Right lobe of liver (tissue), 6 donors: Measurements from ENCODE around the gene DCTD. TPM values are rescaled to one million over a fixed set of nuclear protein-coding genes. Genes with fewer than 3 reads are reported as not detected.

Source experiments
- ATAC-seq, 4 donors: fragments of 200-7000 bp; cut with Tn5 transposase; one replicate each; pipeline ENCODE4 v1.9.1; 2020; ENCODE audit warnings: mild to moderate bottlenecking in 4 of 4, moderate library complexity in 4 of 4
- DNase-seq, 3 donors: peaks; one replicate each; pipeline ENCODE4 v3.0.0-alpha.2; 2020
- H3K27ac ChIP-seq, 3 donors: fragments of 200-600 bp; one replicate each; pipeline ENCODE4 v1.8.0; 2022
- H3K27me3 ChIP-seq, 2 donors: fragments of 200-600 bp; one replicate each; pipeline ENCODE4 v1.8.0; 2022
- H3K36me3 ChIP-seq, 4 donors: fragments of 200-600 bp; sonication (generic) in 1 of 4; one replicate each; pipeline versions ENCODE4 v1.5.1 to v1.8.0; 2017 to 2022; ENCODE audit warnings: control low read depth in 1 of 4
- H3K4me1 ChIP-seq, 4 donors: fragments of 200-600 bp; sonication (generic) in 1 of 4; one replicate each; pipeline versions ENCODE4 v1.5.1 to v1.8.0; 2017 to 2022; ENCODE audit warnings: control low read depth in 1 of 4
- H3K4me3 ChIP-seq, 3 donors: fragments of 200-600 bp; one replicate each; pipeline ENCODE4 v1.8.0; 2022
- H3K9me3 ChIP-seq, 4 donors: fragments of 200-600 bp; sonication (generic) in 1 of 4; one replicate each; pipeline versions ENCODE4 v1.5.1 to v1.8.0; 2017 to 2022; ENCODE audit warnings: control low read depth in 1 of 4
- POLR2A ChIP-seq: fragments of 450-650 bp; IDR thresholded peaks from one replicate; pipeline ENCODE4 v1.6.1; 2017; ENCODE audit warnings: antibody characterized with exemption, mild to moderate bottlenecking
- WGBS: methylation state at CpG from one replicate; pipeline ENCODE4 v1.1.6; 2018; ENCODE audit warnings: low coverage, low lambda C conversion rate; ENCODE audit not compliant: insufficient coverage; ENCODE audit errors: missing lambda C conversion rate; 5-methylcytosine and 5-hydroxymethylcytosine counted together
- intact Hi-C, 2 donors: fragments of 100-400 bp; cut with DNase I; formaldehyde crosslinking; loops; one replicate each; pipeline versions ENCODE4 v1.11.2 to v1.14.1; 2022
- total RNA-seq, 6 experiments: library from RNA; depleted of rRNA in 2 of 6; stranded (reverse); fragments of >200 nt in 2 of 6; fragmentation: NEBNext Ultra II Directional in 3 of 6; extraction: Animal tissue kit (Norgen Biotek cat#: 25700) in 3 of 6; gene quantifications; one replicate each; pipeline versions ENCODE4 v1.1.0 to v1.2.4, GENCODE V29; 2016 to 2023
- TF ChIP-seq, protein P1 (sequence below), 4 donors: fragments of 200-600 bp in 3 of 4; fragments of 450-650 bp in 1 of 4; IDR thresholded peaks; one replicate each; pipeline versions ENCODE4 v1.5.1 to v1.8.0; 2016 to 2022; ENCODE audit warnings: antibody characterized with exemption in 4 of 4, mild to moderate bottlenecking in 2 of 4
- donor health status: DM: no; HTN: yes; CAD: no.
- donor health status: DM: no; HTN: no; CAD: no.
- donor health status: DM: no; HTN: no; CAD: no.
- donor health status: DM: no; HTN: yes; CAD: no.
- donor health status: DM: no; HTN: yes; CAD: no.

DCTD gene
- total RNA-seq, 6 experiments from 2014 or later: 45.7 to 61.3 (median 51.2) TPM

- H3K4me1 ChIP-seq: no peaks in the 10 kb centered on the region
- no peaks in the 10 kb centered on the region for H3K36me3 ChIP-seq
- ATAC-seq (no peak), DNase-seq (no peak)
- intact Hi-C loops: loop anchor here in 1 of 2 donors (10.0 kb wide), 1 partner anchor 132 kb away; no protein-coding TSS in a partner anchor
- 55% methylated on average over 5 of the region's 5 CpGs for WGBS
- H3K9me3 ChIP-seq: no peaks in the 10 kb centered on the region
- TF ChIP-seq, protein P1, sequence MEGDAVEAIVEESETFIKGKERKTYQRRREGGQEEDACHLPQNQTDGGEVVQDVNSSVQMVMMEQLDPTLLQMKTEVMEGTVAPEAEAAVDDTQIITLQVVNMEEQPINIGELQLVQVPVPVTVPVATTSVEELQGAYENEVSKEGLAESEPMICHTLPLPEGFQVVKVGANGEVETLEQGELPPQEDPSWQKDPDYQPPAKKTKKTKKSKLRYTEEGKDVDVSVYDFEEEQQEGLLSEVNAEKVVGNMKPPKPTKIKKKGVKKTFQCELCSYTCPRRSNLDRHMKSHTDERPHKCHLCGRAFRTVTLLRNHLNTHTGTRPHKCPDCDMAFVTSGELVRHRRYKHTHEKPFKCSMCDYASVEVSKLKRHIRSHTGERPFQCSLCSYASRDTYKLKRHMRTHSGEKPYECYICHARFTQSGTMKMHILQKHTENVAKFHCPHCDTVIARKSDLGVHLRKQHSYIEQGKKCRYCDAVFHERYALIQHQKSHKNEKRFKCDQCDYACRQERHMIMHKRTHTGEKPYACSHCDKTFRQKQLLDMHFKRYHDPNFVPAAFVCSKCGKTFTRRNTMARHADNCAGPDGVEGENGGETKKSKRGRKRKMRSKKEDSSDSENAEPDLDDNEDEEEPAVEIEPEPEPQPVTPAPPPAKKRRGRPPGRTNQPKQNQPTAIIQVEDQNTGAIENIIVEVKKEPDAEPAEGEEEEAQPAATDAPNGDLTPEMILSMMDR (IDR thresholded peaks at IDR 0.05): no peak
- no peak for TF ChIP-seq POLR2A
- no peak overlapping the region for H3K4me3 ChIP-seq
- no peak overlapping the region for H3K27ac ChIP-seq
- H3K27me3 ChIP-seq: no peaks in the 10 kb centered on the region
Measured at GRCh38 chr4:182932651-182933050, 15.5 kb upstream of the DCTD start.

- H3K36me3 ChIP-seq: no peaks in the 10 kb centered on the region
- no peak overlapping the region for H3K4me3 ChIP-seq
- ATAC-seq (no peak), DNase-seq (no peak)
- H3K9me3 ChIP-seq: no peaks in the 10 kb centered on the region
- H3K4me1 ChIP-seq: no peaks in the 10 kb centered on the region
- 71% methylated on average over 5 of the region's 5 CpGs for WGBS
- intact Hi-C loops: loop anchor here in 1 of 2 donors (10.0 kb wide), 1 partner anchor 133 kb away; no protein-coding TSS in a partner anchor
- H3K27ac ChIP-seq: no peak overlapping the region
- H3K27me3 ChIP-seq: no peaks in the 10 kb centered on the region
- TF ChIP-seq POLR2A: no peak
- TF ChIP-seq, protein P1 (IDR thresholded peaks at IDR 0.05): no peak
Measured at GRCh38 chr4:182931691-182932345, 14.6 kb upstream of the DCTD start.

- no peaks in the 10 kb centered on the region for H3K4me1 ChIP-seq
- 74% methylated on average over 6 of the region's 6 CpGs for WGBS
- no peak overlapping the region for H3K4me3 ChIP-seq
- H3K36me3 ChIP-seq: no peaks in the 10 kb centered on the region
- TF ChIP-seq, protein P1 (IDR thresholded peaks at IDR 0.05): no peak
- TF ChIP-seq POLR2A: no peak
- H3K27me3 ChIP-seq: no peaks in the 10 kb centered on the region
- H3K9me3 ChIP-seq: no peaks in the 10 kb centered on the region
- DNase-seq (no peak), ATAC-seq (no peak)
- H3K27ac ChIP-seq: no peak overlapping the region
- intact Hi-C loops: loop anchor here in 1 of 2 donors (10.0 kb wide), 1 partner anchor 134 kb away; no protein-coding TSS in a partner anchor
Measured at GRCh38 chr4:182930889-182931288, 13.7 kb upstream of the DCTD start.

DNA sequence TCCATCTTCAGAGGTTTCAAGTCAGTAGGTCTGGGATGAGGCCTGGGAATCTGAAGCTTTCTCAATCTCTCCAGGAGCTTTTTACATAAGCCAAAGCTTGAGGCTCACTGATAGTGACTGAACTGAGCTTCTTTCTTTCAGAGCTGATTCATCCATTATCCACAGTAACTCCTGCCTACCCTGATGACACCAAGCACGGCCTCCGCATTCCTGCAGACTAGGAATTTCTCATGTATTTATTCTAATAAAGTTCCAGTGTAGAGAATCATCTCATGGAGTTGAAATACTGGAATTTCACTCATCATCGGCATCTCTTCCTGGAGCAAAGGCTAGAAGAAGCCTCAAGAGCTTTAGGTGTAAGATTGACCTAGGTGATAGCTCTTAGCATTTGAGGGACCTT lies 12.1 kb upstream of the DCTD start:
- Histone ChIP-seq H3K27me3 (no peaks in the 10 kb centered on the region), H3K4me3 (no peak overlapping the region), H3K27ac (no peak overlapping the region), H3K4me1 (no peaks in the 10 kb centered on the region), H3K9me3 (no peaks in the 10 kb centered on the region), H3K36me3 (no peaks in the 10 kb centered on the region)
- no peak for ATAC-seq
- intact Hi-C loops: no loop called here
- no peak for TF ChIP-seq POLR2A
- TF ChIP-seq, protein P1 (IDR thresholded peaks at IDR 0.05): no peak
- WGBS: 89% methylated on average over 3 of the region's 3 CpGs
- DNase-seq: no peak
